Measurements from ENCODE around the gene PRSS36.
A peak's percentile ranks its signal among the peaks of the same experiment; 100 is the strongest.
"Not testable (repeated sequence)": the region's sequence is repeated elsewhere in the genome, so short reads cannot be mapped to it uniquely, and the experiment has no call there.

PRSS36 gene

GRCh38 chr16:31144418-31144817, 5.4 kb downstream of the PRSS36 start:
- not testable (repeated sequence) for H3K4me2 ChIP-seq (ENCODE audit: insufficient read depth, low read length, poor library complexity, severe bottlenecking); DNase-seq (ENCODE audit: low spot score); H2BK120ac ChIP-seq (ENCODE audit: low read depth, low read length); H3K9me3 ChIP-seq (replicated peaks in 1 of 2; ENCODE audit: control insufficient read depth in 2 of 2, insufficient read depth in 1 of 2, low read depth in 1 of 2, low read length in 2 of 2); H3K4me3 ChIP-seq (ENCODE audit: low read length in 2 of 2); H4K8ac ChIP-seq (ENCODE audit: low read depth, low read length); H3K9ac ChIP-seq (ENCODE audit: low read depth, low read length, poor library complexity); H3K18ac ChIP-seq (ENCODE audit: low read length); H3K79me1 ChIP-seq (ENCODE audit: low read depth, low read length); H3K4ac ChIP-seq (ENCODE audit: low read length); H3K23ac ChIP-seq (ENCODE audit: low read depth, low read length, poor library complexity); H3K14ac ChIP-seq (ENCODE audit: low read length); H2BK12ac ChIP-seq (ENCODE audit: low read length); H2AFZ ChIP-seq (ENCODE audit: low read length); H2AK5ac ChIP-seq (ENCODE audit: low read depth, low read length); H3K27ac ChIP-seq (replicated peaks; ENCODE audit: low read length); H4K91ac ChIP-seq (ENCODE audit: low read depth, low read length, poor library complexity); H2BK15ac ChIP-seq (ENCODE audit: low read length); H2BK5ac ChIP-seq (ENCODE audit: low read length); H3K36me3 ChIP-seq (replicated peaks in 1 of 2; ENCODE audit: control insufficient read depth in 2 of 2, insufficient read depth in 2 of 2, low read length in 2 of 2)
- peaks cover 9 to 12% of the 10 kb centered on the region in 2 donors for H3K4me1 ChIP-seq (ENCODE audit: control insufficient read depth in 2 of 2, insufficient read depth in 1 of 2, low read depth in 1 of 2, low read length in 2 of 2)
- WGBS, 2 donors (ENCODE audit: extremely low coverage in 2 of 2, insufficient read length in 2 of 2, insufficient replicate concordance in 1 of 2) = no CpG with 5 or more reads among the region's 7 CpGs
- peaks cover 0 to 39% (median 32%) of the 10 kb centered on the region in 3 experiments for H3K27me3 ChIP-seq (ENCODE audit: control insufficient read depth in 3 of 3, insufficient read depth in 3 of 3, low read depth in 1 of 3, low read length in 3 of 3)

GRCh38 chr16:31143694-31144148, 6.1 kb downstream of the PRSS36 start:
- DNase-seq (ENCODE audit: low spot score) = no peak
- H3K36me3 ChIP-seq (replicated peaks in 1 of 2; ENCODE audit: control insufficient read depth in 2 of 2, insufficient read depth in 2 of 2, low read length in 2 of 2) = no peaks in the 10 kb centered on the region
- H2BK120ac ChIP-seq (ENCODE audit: low read depth, low read length) = no peak overlapping the region
- H3K4me3 ChIP-seq (ENCODE audit: low read length in 2 of 2) = no peak overlapping the region
- no peak overlapping the region for H3K4ac ChIP-seq (ENCODE audit: low read length)
- no peak overlapping the region for H2BK12ac ChIP-seq (ENCODE audit: low read length)
- WGBS, 2 donors (ENCODE audit: extremely low coverage in 2 of 2, insufficient read length in 2 of 2, insufficient replicate concordance in 1 of 2) = no CpG with 5 or more reads among the region's 8 CpGs
- H2BK15ac ChIP-seq (ENCODE audit: low read length) = no peak overlapping the region
- no peak overlapping the region for H4K8ac ChIP-seq (ENCODE audit: low read depth, low read length)
- H3K4me1 ChIP-seq (ENCODE audit: control insufficient read depth in 2 of 2, insufficient read depth in 1 of 2, low read depth in 1 of 2, low read length in 2 of 2) = peaks cover 9 to 18% of the 10 kb centered on the region in 2 donors
- H3K27me3 ChIP-seq (ENCODE audit: control insufficient read depth in 3 of 3, insufficient read depth in 3 of 3, low read depth in 1 of 3, low read length in 3 of 3) = peaks cover 0 to 33% (median 32%) of the 10 kb centered on the region in 3 experiments
- peak overlapping the region; percentile 12 for H2AK5ac ChIP-seq (ENCODE audit: low read depth, low read length)
- no peak overlapping the region for H3K4me2 ChIP-seq (ENCODE audit: insufficient read depth, low read length, poor library complexity, severe bottlenecking)
- no peak overlapping the region for H2BK5ac ChIP-seq (ENCODE audit: low read length)
- H4K91ac ChIP-seq (ENCODE audit: low read depth, low read length, poor library complexity) = no peak overlapping the region
- H3K18ac ChIP-seq (ENCODE audit: low read length) = no peak overlapping the region
- no peak overlapping the region for H3K14ac ChIP-seq (ENCODE audit: low read length)
- H3K9me3 ChIP-seq (replicated peaks in 1 of 2; ENCODE audit: control insufficient read depth in 2 of 2, insufficient read depth in 1 of 2, low read depth in 1 of 2, low read length in 2 of 2) = no peaks in the 10 kb centered on the region
- no peak overlapping the region for H3K9ac ChIP-seq (ENCODE audit: low read depth, low read length, poor library complexity)
- H3K27ac ChIP-seq (replicated peaks; ENCODE audit: low read length) = no peak overlapping the region
- no peak overlapping the region for H3K23ac ChIP-seq (ENCODE audit: low read depth, low read length, poor library complexity)
- H2AFZ ChIP-seq (ENCODE audit: low read length) = peak overlapping the region; percentile 100
- H3K79me1 ChIP-seq (ENCODE audit: low read depth, low read length) = peaks cover 2% of the 10 kb centered on the region

- H3K36me3 ChIP-seq (replicated peaks in 1 of 2; ENCODE audit: control insufficient read depth in 2 of 2, insufficient read depth in 2 of 2, low read length in 2 of 2) = no peaks in the 10 kb centered on the region
- peak overlapping the region; percentile 97 for H3K23ac ChIP-seq (ENCODE audit: low read depth, low read length, poor library complexity)
- peaks cover 0 to 27% (median 26%) of the 10 kb centered on the region in 3 experiments for H3K27me3 ChIP-seq (ENCODE audit: control insufficient read depth in 3 of 3, insufficient read depth in 3 of 3, low read depth in 1 of 3, low read length in 3 of 3)
- H3K9me3 ChIP-seq (replicated peaks in 1 of 2; ENCODE audit: control insufficient read depth in 2 of 2, insufficient read depth in 1 of 2, low read depth in 1 of 2, low read length in 2 of 2) = no peaks in the 10 kb centered on the region
- peak overlapping the region; percentile 98 for H4K8ac ChIP-seq (ENCODE audit: low read depth, low read length)
- peak overlapping the region; percentile 99 for H3K18ac ChIP-seq (ENCODE audit: low read length)
- peak overlapping the region; percentile 100 for H2BK15ac ChIP-seq (ENCODE audit: low read length)
- no peak overlapping the region for H2BK120ac ChIP-seq (ENCODE audit: low read depth, low read length)
- H3K9ac ChIP-seq (ENCODE audit: low read depth, low read length, poor library complexity) = peak overlapping the region; percentile 27
- H4K91ac ChIP-seq (ENCODE audit: low read depth, low read length, poor library complexity) = peak overlapping the region; percentile 48
- H3K4me1 ChIP-seq (ENCODE audit: control insufficient read depth in 2 of 2, insufficient read depth in 1 of 2, low read depth in 1 of 2, low read length in 2 of 2) = peaks cover 9 to 18% of the 10 kb centered on the region in 2 donors
- H2AK5ac ChIP-seq (ENCODE audit: low read depth, low read length) = peak overlapping the region; percentile 91
- H2BK5ac ChIP-seq (ENCODE audit: low read length) = peak overlapping the region; percentile 46
- H3K4me3 ChIP-seq (ENCODE audit: low read length in 2 of 2) = peak overlapping the region in 1 of 2 donors; percentile 76
- no peak overlapping the region for H3K27ac ChIP-seq (replicated peaks; ENCODE audit: low read length)
- no CpG with 5 or more reads among the region's 22 CpGs for WGBS, 2 donors (ENCODE audit: extremely low coverage in 2 of 2, insufficient read length in 2 of 2, insufficient replicate concordance in 1 of 2)
- peak overlapping the region; percentile 79 for H2BK12ac ChIP-seq (ENCODE audit: low read length)
- H2AFZ ChIP-seq (ENCODE audit: low read length) = peak overlapping the region; percentile 100
- H3K14ac ChIP-seq (ENCODE audit: low read length) = peak overlapping the region; percentile 95
- H3K4me2 ChIP-seq (ENCODE audit: insufficient read depth, low read length, poor library complexity, severe bottlenecking) = peak overlapping the region; percentile 99
- DNase-seq (ENCODE audit: low spot score) = no peak
- H3K4ac ChIP-seq (ENCODE audit: low read length) = peak overlapping the region; percentile 17
- no peaks in the 10 kb centered on the region for H3K79me1 ChIP-seq (ENCODE audit: low read depth, low read length)
These were observed 6.7 kb downstream of the PRSS36 start for GRCh38 chr16:31143011-31143693.
